Osteocyte (in vitro differentiated cells): Measurements from ENCODE around the gene ZBTB2. TPM values are rescaled to one million over a fixed set of nuclear protein-coding genes. Genes with fewer than 3 reads are reported as not detected.
"Not testable (repeated sequence)": the region's sequence is repeated elsewhere in the genome, so short reads cannot be mapped to it uniquely, and the experiment has no call there.

Experiments
- DNase-seq: peaks from one replicate; pipeline ENCODE4 v3.0.0; 2021; ENCODE audit warnings: mixed read lengths; ENCODE audit not compliant: unreplicated experiment; ENCODE audit errors: extremely low spot score
- H3K27ac Mint-ChIP-seq: one replicate; pipeline ENCODE4 v1.8.0; 2021; ENCODE audit warnings: mild to moderate bottlenecking, mixed read lengths; ENCODE audit not compliant: unreplicated experiment
- H3K27me3 Mint-ChIP-seq: one replicate; pipeline ENCODE4 v1.8.0; 2021; ENCODE audit warnings: mixed read lengths; ENCODE audit not compliant: unreplicated experiment
- H3K36me3 Mint-ChIP-seq: one replicate; pipeline ENCODE4 v1.8.0; 2021; ENCODE audit warnings: mixed read lengths; ENCODE audit not compliant: unreplicated experiment
- H3K4me1 Mint-ChIP-seq: one replicate; pipeline ENCODE4 v1.8.0; 2021; ENCODE audit warnings: mixed read lengths; ENCODE audit not compliant: unreplicated experiment
- H3K4me3 Mint-ChIP-seq: one replicate; pipeline ENCODE4 v1.8.0; 2021; ENCODE audit warnings: mild to moderate bottlenecking, moderate library complexity, mixed read lengths; ENCODE audit not compliant: unreplicated experiment
- H3K9me3 Mint-ChIP-seq: one replicate; pipeline ENCODE4 v1.8.0; 2021; ENCODE audit warnings: mixed read lengths; ENCODE audit not compliant: unreplicated experiment
- CTCF ChIP-seq: fragments of 200-600 bp; sonication (generic); IDR thresholded peaks from 2 replicates; pipeline ENCODE4 v1.5.0; 2021; ENCODE audit warnings: antibody characterized with exemption, mild to moderate bottlenecking, moderate library complexity
- total RNA-seq: library from RNA; stranded (reverse); gene quantifications from 2 replicates; pipeline ENCODE4 v1.2.1, GENCODE V29; 2021

The ZBTB2 gene
- total RNA-seq, 1 donor from 2014 or later, result 12.3 TPM

DNA sequence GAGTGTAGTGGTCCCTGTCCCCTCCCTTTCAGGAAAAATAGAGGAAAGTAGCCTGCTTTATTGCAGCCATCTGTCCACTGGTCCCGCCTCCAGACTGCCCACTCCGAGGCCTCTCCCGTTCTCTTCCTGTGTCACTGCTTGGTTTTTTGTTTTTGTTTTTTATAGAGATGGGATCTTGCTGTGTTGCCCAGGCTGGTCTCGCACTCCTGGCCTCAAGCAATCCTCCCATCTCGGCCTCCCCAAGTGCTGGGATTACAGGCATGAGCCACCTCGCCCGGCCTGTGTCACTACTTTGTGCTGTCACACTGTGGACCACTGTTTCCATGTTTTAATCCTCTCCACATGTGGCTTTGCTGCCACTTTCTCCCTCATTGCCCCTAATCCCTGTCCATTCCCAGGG, 71.2 kb downstream of the ZBTB2 start:
- Mint-ChIP-seq H3K9me3 (no peaks in the 10 kb centered on the region), H3K36me3 (peaks cover 15% of the 10 kb centered on the region), H3K4me3 (no peak overlapping the region), H3K27ac (no peak overlapping the region), H3K4me1 (peaks cover 43% of the 10 kb centered on the region), H3K27me3 (no peaks in the 10 kb centered on the region)
- DNase-seq, result no peak
- TF ChIP-seq CTCF, result no peak

DNA sequence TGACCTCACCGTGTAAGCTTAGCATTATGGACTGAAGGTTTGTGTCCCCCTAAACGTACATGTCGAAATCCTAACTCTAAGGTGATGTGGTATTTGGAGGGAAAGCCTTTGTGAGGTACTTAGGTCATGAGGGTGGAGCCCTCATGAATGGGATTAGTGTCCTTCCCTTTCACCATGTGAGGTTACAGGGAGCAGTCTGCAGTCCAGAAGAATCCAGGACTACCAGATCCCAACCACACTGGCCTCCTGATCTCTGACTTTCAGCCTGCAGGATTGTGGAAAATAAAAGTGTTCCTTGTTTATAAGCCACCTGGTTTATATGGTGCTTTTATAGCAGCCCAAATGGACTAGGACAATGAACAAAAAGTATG, 73.4 kb downstream of the ZBTB2 start:
- Mint-ChIP-seq H3K4me1 (peaks cover 33% of the 10 kb centered on the region), H3K9me3 (no peaks in the 10 kb centered on the region), H3K27me3 (no peaks in the 10 kb centered on the region), H3K27ac (peak overlapping the region; percentile 82), H3K36me3 (peaks cover 15% of the 10 kb centered on the region), H3K4me3 (no peak overlapping the region)
- TF ChIP-seq CTCF, result no peak
- no peak for DNase-seq

GRCh38 chr6:151317103-151317994, 74.0 kb downstream of the ZBTB2 start:
- peaks cover 14% of the 10 kb centered on the region for H3K36me3 Mint-ChIP-seq
- no peaks in the 10 kb centered on the region for H3K9me3 Mint-ChIP-seq
- peaks cover 34% of the 10 kb centered on the region for H3K4me1 Mint-ChIP-seq
- peak overlapping the region; percentile 82 for H3K27ac Mint-ChIP-seq
- TF ChIP-seq CTCF, result no peak
- DNase-seq, result no peak
- H3K27me3 Mint-ChIP-seq, result no peaks in the 10 kb centered on the region
- peak overlapping the region; percentile 33 for H3K4me3 Mint-ChIP-seq

GRCh38 chr6:151315661-151316060, 75.7 kb downstream of the ZBTB2 start:
- not testable (repeated sequence) for H3K9me3 Mint-ChIP-seq, DNase-seq, H3K4me3 Mint-ChIP-seq, H3K27me3 Mint-ChIP-seq
- Mint-ChIP-seq H3K4me1 (peaks cover 34% of the 10 kb centered on the region), H3K36me3 (peaks cover 18% of the 10 kb centered on the region), H3K27ac (peak overlapping the region; percentile 23)

Other genes starting within 250 kb of the ZBTB2 start
- 154 and 165 TPM in 2 replicates for gene AKAP12, start 151.6 kb downstream of the ZBTB2 start, total RNA-seq
- 35.6 and 37.3 TPM in 2 replicates for gene RMND1, start 60.6 kb upstream of the ZBTB2 start, total RNA-seq
- 0.78 and 0.84 TPM in 2 replicates for gene CCDC170, start 102.5 kb upstream of the ZBTB2 start, total RNA-seq